K562 (cell line): ENCODE results near the gene MRRF. TPM values are rescaled to one million over a fixed set of nuclear protein-coding genes. Genes with fewer than 3 reads are reported as not detected.

Source experiments
- ARID1B ChIP-seq: fragments of 450-650 bp; IDR thresholded peaks from 2 replicates; pipeline ENCODE4 v1.6.1; 2016; ENCODE audit warnings: antibody characterized with exemption, mild to moderate bottlenecking, inconsistent platforms
- JUNB ChIP-seq: fragments of 450-650 bp; formaldehyde crosslinking; conservative IDR thresholded peaks from 2 replicates; pipeline ENCODE4 v1.4.0; 2020; ENCODE audit warnings: mild to moderate bottlenecking
- PML ChIP-seq: IDR thresholded peaks from 2 replicates; pipeline ENCODE4 v1.6.1; 2012; ENCODE audit warnings: low read length, inconsistent platforms
- RB1 ChIP-seq: fragments of 450-650 bp; IDR thresholded peaks from 2 replicates; pipeline ENCODE4 v1.6.1; 2017; ENCODE audit warnings: low read depth, mild to moderate bottlenecking
- SREBF1 ChIP-seq: fragments of 150-350 bp; IDR thresholded peaks from 2 replicates; pipeline ENCODE4 v1.6.1; 2014; ENCODE audit warnings: antibody characterized with exemption, low read depth, low read length, borderline replicate concordance
- ZNF140 ChIP-seq: fragments of 250-450 bp; sonication (Bioruptor Pico); IDR thresholded peaks from 2 replicates; pipeline ENCODE4 v1.8.0; 2021; ENCODE audit warnings: moderate library complexity, mild to moderate bottlenecking, inconsistent platforms
- ZNF584 ChIP-seq: fragments of 200-800 bp; sonication (Bioruptor generic); IDR thresholded peaks from 2 replicates; pipeline ENCODE4 v1.6.1; 2016; ENCODE audit warnings: low read depth, mild to moderate bottlenecking, missing genetic modification characterization, missing compliant biosample characterization
- ZNF79 ChIP-seq: fragments of 250-450 bp; sonication (Bioruptor Pico); IDR thresholded peaks from 2 replicates; pipeline ENCODE4 v1.4.0; 2020; ENCODE audit warnings: low read depth, mild to moderate bottlenecking, moderate library complexity
- polyA plus RNA-seq, 8 experiments: library from polyadenylated mRNA; depleted of rRNA in 4 of 8; stranded (reverse) in 5 of 8; unstranded in 3 of 8; fragments of >200 nt; fragmentation: Nextera tagmentation in 2 of 8; fragmentation: Illumina TruSeq in 1 of 8; extraction: Ambion mirVana in 2 of 8; extraction: Trizol in 1 of 8; gene quantifications; 2 replicates each; pipeline versions ENCODE4 v1.2.1 to v1.2.3, GENCODE V29; 2011 to 2014; ENCODE audit warnings: inconsistent platforms in 1 of 8, missing spikeins in 1 of 8
- total RNA-seq, 7 experiments: library from RNA; depleted of rRNA in 6 of 7; stranded (reverse); fragments of >200 nt in 6 of 7; fragmentation: Illumina TruSeq in 2 of 7; extraction: Trizol in 2 of 7; gene quantifications; 2 replicates each; pipeline versions ENCODE4 v1.2.1 to v1.2.3, GENCODE V29; 2011 to 2021; ENCODE audit warnings: low replicate concordance in 1 of 7
- TF ChIP-seq, protein P1 (sequence below): fragments of 200-600 bp; sonication (generic); IDR thresholded peaks from one replicate; pipeline ENCODE4 v1.6.1; 2012; ENCODE audit warnings: mild to moderate bottlenecking, low read depth, low read length, inconsistent platforms
- TF ChIP-seq, protein P2 (sequence below): sonication (generic); formaldehyde crosslinking; IDR thresholded peaks from 2 replicates; pipeline ENCODE4 v1.8.1; 2023; ENCODE audit warnings: mild to moderate bottlenecking, missing genetic modification reagents
- TF ChIP-seq, protein P3 (sequence below): fragments of 150-350 bp; IDR thresholded peaks from 2 replicates; pipeline ENCODE4 v1.6.1; 2014; ENCODE audit warnings: low read depth, mild to moderate bottlenecking, low read length, borderline replicate concordance

The MRRF gene
- total and polyA plus RNA-seq, 9 of the 15 experiments (the other 6 are each of a cell fraction or from before 2014, with no cell fraction given) = 55.0 to 105 (median 81.2) TPM

DNA sequence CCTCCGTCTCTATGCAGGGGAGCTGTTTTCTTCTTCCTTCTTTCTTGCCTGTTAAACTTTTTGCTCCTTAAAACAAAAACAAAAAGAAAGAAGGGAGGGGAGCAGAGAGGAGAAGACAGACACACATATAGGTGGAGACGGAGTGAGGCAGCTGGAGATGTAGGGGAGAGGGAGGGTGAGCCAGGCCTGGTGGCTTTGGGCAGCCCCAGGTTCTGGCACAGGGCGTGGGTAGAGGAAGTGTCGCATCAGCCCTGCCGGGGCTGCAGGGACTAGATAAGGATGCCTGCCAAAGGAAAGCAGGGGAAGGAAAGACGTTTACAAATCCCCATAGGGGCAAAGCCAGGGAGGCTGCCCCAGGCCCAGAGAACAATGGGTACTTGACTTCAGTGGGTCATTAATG, 67.4 kb downstream of the MRRF start (continued):
- TF ChIP-seq, protein P1, sequence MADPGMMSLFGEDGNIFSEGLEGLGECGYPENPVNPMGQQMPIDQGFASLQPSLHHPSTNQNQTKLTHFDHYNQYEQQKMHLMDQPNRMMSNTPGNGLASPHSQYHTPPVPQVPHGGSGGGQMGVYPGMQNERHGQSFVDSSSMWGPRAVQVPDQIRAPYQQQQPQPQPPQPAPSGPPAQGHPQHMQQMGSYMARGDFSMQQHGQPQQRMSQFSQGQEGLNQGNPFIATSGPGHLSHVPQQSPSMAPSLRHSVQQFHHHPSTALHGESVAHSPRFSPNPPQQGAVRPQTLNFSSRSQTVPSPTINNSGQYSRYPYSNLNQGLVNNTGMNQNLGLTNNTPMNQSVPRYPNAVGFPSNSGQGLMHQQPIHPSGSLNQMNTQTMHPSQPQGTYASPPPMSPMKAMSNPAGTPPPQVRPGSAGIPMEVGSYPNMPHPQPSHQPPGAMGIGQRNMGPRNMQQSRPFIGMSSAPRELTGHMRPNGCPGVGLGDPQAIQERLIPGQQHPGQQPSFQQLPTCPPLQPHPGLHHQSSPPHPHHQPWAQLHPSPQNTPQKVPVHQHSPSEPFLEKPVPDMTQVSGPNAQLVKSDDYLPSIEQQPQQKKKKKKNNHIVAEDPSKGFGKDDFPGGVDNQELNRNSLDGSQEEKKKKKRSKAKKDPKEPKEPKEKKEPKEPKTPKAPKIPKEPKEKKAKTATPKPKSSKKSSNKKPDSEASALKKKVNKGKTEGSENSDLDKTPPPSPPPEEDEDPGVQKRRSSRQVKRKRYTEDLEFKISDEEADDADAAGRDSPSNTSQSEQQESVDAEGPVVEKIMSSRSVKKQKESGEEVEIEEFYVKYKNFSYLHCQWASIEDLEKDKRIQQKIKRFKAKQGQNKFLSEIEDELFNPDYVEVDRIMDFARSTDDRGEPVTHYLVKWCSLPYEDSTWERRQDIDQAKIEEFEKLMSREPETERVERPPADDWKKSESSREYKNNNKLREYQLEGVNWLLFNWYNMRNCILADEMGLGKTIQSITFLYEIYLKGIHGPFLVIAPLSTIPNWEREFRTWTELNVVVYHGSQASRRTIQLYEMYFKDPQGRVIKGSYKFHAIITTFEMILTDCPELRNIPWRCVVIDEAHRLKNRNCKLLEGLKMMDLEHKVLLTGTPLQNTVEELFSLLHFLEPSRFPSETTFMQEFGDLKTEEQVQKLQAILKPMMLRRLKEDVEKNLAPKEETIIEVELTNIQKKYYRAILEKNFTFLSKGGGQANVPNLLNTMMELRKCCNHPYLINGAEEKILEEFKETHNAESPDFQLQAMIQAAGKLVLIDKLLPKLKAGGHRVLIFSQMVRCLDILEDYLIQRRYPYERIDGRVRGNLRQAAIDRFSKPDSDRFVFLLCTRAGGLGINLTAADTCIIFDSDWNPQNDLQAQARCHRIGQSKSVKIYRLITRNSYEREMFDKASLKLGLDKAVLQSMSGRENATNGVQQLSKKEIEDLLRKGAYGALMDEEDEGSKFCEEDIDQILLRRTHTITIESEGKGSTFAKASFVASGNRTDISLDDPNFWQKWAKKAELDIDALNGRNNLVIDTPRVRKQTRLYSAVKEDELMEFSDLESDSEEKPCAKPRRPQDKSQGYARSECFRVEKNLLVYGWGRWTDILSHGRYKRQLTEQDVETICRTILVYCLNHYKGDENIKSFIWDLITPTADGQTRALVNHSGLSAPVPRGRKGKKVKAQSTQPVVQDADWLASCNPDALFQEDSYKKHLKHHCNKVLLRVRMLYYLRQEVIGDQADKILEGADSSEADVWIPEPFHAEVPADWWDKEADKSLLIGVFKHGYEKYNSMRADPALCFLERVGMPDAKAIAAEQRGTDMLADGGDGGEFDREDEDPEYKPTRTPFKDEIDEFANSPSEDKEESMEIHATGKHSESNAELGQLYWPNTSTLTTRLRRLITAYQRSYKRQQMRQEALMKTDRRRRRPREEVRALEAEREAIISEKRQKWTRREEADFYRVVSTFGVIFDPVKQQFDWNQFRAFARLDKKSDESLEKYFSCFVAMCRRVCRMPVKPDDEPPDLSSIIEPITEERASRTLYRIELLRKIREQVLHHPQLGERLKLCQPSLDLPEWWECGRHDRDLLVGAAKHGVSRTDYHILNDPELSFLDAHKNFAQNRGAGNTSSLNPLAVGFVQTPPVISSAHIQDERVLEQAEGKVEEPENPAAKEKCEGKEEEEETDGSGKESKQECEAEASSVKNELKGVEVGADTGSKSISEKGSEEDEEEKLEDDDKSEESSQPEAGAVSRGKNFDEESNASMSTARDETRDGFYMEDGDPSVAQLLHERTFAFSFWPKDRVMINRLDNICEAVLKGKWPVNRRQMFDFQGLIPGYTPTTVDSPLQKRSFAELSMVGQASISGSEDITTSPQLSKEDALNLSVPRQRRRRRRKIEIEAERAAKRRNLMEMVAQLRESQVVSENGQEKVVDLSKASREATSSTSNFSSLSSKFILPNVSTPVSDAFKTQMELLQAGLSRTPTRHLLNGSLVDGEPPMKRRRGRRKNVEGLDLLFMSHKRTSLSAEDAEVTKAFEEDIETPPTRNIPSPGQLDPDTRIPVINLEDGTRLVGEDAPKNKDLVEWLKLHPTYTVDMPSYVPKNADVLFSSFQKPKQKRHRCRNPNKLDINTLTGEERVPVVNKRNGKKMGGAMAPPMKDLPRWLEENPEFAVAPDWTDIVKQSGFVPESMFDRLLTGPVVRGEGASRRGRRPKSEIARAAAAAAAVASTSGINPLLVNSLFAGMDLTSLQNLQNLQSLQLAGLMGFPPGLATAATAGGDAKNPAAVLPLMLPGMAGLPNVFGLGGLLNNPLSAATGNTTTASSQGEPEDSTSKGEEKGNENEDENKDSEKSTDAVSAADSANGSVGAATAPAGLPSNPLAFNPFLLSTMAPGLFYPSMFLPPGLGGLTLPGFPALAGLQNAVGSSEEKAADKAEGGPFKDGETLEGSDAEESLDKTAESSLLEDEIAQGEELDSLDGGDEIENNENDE = no peak
- TF ChIP-seq RB1 = no peak
- peak; percentile 49; the same call in 1 of the 2 replicates for TF ChIP-seq PML
- TF ChIP-seq, protein P2, sequence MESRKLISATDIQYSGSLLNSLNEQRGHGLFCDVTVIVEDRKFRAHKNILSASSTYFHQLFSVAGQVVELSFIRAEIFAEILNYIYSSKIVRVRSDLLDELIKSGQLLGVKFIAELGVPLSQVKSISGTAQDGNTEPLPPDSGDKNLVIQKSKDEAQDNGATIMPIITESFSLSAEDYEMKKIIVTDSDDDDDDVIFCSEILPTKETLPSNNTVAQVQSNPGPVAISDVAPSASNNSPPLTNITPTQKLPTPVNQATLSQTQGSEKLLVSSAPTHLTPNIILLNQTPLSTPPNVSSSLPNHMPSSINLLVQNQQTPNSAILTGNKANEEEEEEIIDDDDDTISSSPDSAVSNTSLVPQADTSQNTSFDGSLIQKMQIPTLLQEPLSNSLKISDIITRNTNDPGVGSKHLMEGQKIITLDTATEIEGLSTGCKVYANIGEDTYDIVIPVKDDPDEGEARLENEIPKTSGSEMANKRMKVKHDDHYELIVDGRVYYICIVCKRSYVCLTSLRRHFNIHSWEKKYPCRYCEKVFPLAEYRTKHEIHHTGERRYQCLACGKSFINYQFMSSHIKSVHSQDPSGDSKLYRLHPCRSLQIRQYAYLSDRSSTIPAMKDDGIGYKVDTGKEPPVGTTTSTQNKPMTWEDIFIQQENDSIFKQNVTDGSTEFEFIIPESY (CRISPR knock-in tag) = no peak
- TF ChIP-seq, protein P3, sequence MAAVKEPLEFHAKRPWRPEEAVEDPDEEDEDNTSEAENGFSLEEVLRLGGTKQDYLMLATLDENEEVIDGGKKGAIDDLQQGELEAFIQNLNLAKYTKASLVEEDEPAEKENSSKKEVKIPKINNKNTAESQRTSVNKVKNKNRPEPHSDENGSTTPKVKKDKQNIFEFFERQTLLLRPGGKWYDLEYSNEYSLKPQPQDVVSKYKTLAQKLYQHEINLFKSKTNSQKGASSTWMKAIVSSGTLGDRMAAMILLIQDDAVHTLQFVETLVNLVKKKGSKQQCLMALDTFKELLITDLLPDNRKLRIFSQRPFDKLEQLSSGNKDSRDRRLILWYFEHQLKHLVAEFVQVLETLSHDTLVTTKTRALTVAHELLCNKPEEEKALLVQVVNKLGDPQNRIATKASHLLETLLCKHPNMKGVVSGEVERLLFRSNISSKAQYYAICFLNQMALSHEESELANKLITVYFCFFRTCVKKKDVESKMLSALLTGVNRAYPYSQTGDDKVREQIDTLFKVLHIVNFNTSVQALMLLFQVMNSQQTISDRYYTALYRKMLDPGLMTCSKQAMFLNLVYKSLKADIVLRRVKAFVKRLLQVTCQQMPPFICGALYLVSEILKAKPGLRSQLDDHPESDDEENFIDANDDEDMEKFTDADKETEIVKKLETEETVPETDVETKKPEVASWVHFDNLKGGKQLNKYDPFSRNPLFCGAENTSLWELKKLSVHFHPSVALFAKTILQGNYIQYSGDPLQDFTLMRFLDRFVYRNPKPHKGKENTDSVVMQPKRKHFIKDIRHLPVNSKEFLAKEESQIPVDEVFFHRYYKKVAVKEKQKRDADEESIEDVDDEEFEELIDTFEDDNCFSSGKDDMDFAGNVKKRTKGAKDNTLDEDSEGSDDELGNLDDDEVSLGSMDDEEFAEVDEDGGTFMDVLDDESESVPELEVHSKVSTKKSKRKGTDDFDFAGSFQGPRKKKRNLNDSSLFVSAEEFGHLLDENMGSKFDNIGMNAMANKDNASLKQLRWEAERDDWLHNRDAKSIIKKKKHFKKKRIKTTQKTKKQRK = no peak
- TF ChIP-seq JUNB = no peak
- TF ChIP-seq ZNF584 (CRISPR knock-in tag) = no peak
- no peak for TF ChIP-seq ZNF140 (CRISPR knock-in tag)
- peak; percentile 93 for TF ChIP-seq ARID1B
- no peak for TF ChIP-seq ZNF79 (CRISPR knock-in tag)
- no peak for TF ChIP-seq SREBF1
